Measurements from ENCODE around the gene STK26. TPM values are rescaled to one million over a fixed set of nuclear protein-coding genes. Genes with fewer than 3 reads are reported as not detected.
"Not testable (repeated sequence)": the region's sequence is repeated elsewhere in the genome, so short reads cannot be mapped to it uniquely, and the experiment has no call there.

STK26 gene
- total RNA-seq, 6 experiments from 2014 or later = 1.2 to 16.8 (median 14.5) TPM

DNA sequence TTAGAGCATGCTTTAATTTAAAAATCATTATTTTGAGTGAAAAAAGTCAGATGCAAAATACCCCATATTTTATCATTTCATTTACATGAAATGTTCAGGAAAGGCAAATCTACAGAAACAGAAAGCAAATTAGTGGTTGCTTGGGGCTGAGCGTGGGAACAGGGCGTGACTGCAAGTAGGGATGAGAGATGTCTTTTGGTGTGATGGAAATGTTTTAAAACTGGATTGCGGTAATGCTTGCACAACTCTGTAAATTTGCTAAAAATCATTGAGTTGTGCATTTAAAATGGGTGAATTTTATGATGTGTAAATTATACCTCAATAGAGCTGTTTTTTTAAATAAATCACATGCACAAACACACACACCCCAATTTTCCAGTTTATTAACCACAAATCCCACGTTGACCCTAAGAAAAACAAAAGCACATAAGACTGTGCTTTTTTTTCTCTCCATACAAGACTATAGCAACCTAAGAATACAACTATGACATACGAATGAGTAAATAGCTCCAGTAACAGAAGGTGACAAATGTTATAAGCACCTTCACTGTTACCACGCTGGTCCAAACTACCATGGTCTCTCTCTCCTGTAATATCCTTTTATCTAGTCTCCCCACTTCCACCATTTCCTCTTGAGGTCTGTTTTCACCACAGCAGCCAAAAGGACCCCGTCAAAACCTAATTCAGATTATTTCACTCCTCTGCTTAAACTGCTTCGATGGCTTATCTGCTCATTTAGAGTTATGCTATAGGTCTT, 67.5 kb downstream of the STK26 start:
- H3K4me3 Mint-ChIP-seq = no peak overlapping the region
- peaks cover 23% of the 10 kb centered on the region; the same call in 1 of the 2 replicates for H3K4me1 Mint-ChIP-seq (ENCODE audit: low read depth)
- no peak overlapping the region for H3K27ac Mint-ChIP-seq
- peaks cover 3% of the 10 kb centered on the region; the same call in 1 of the 2 replicates for H3K27me3 Mint-ChIP-seq (ENCODE audit: insufficient read depth)
- no peaks in the 10 kb centered on the region for H3K36me3 Mint-ChIP-seq (ENCODE audit: low read depth)
- DNase-seq = no peak
- TF ChIP-seq, protein P1, sequence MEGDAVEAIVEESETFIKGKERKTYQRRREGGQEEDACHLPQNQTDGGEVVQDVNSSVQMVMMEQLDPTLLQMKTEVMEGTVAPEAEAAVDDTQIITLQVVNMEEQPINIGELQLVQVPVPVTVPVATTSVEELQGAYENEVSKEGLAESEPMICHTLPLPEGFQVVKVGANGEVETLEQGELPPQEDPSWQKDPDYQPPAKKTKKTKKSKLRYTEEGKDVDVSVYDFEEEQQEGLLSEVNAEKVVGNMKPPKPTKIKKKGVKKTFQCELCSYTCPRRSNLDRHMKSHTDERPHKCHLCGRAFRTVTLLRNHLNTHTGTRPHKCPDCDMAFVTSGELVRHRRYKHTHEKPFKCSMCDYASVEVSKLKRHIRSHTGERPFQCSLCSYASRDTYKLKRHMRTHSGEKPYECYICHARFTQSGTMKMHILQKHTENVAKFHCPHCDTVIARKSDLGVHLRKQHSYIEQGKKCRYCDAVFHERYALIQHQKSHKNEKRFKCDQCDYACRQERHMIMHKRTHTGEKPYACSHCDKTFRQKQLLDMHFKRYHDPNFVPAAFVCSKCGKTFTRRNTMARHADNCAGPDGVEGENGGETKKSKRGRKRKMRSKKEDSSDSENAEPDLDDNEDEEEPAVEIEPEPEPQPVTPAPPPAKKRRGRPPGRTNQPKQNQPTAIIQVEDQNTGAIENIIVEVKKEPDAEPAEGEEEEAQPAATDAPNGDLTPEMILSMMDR (IDR thresholded peaks at IDR 0.05) = no peak
- H3K9me3 Mint-ChIP-seq = no peaks in the 10 kb centered on the region

DNA sequence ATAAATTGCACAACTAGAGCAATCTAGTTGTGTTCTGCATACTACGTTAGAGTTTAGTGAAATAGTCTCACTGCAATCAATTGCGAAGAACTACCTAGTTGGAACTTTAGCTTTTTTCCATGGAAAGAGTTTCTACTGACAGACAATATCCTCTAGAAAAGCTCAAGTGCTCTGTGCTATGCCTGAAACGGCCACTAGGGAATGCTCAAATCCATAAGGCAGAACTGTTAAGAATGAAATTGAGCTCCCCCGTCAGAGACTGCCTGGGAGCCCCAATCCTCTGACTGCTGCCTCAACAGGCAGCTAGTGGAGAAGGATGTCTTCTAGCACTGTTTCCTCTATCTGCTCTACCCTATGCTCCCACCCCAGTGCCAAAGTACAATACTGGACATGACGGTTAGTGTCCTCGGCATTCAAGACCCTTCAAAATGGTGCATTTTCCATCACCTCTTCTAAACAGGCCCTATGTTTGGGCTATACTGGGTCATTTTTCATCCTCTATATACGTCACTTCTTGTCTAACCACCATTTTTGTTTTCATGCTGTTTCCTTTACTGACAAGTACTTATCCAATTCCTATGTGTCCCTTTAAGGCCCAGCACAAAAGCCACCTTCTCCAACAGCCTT, 69.5 kb downstream of the STK26 start:
- no peaks in the 10 kb centered on the region for H3K36me3 Mint-ChIP-seq (ENCODE audit: low read depth)
- H3K27me3 Mint-ChIP-seq (ENCODE audit: insufficient read depth) = peaks cover 3% of the 10 kb centered on the region; the same call in 1 of the 2 replicates
- DNase-seq = peak; percentile 46
- peaks cover 3% of the 10 kb centered on the region; the same call in 1 of the 2 replicates for H3K4me1 Mint-ChIP-seq (ENCODE audit: low read depth)
- TF ChIP-seq, protein P1 (IDR thresholded peaks at IDR 0.05) = peak; percentile 81
- no peak overlapping the region for H3K4me3 Mint-ChIP-seq
- H3K27ac Mint-ChIP-seq = no peak overlapping the region
- no peaks in the 10 kb centered on the region for H3K9me3 Mint-ChIP-seq

DNA sequence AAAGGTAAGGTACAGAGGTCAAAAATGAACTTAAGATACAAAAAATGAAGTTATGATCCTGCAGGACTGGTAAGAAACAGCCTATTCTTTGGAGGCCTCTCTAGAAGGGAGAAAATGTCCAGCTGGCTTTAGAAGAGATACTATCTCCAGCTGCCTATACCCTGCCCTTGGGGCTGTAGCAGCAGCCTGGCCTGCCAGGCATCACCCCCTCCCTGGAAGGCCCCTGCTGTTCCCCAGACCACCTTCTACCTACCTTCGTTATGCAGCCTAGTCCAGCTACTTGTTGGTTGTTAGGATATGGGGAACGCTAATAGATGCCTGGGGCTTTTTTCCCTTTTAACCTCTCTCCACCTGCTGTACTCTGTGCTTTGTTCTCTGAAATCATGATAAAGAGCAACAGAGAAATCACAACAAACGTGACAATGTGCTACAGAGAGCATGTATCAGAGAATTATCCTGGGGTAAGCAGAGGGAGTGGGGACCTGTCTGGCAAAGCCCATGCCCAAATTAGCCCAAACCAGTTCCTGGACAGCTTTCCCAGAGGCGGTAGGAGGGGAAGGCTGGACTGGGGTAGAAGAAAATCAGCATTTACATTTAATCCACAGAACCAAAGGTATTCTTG, 70.2 kb downstream of the STK26 start:
- H3K27ac Mint-ChIP-seq = no peak overlapping the region
- no peaks in the 10 kb centered on the region for H3K9me3 Mint-ChIP-seq
- H3K4me1 Mint-ChIP-seq (ENCODE audit: low read depth) = no peaks in the 10 kb centered on the region
- H3K27me3 Mint-ChIP-seq (ENCODE audit: insufficient read depth) = peaks cover 3% of the 10 kb centered on the region
- TF ChIP-seq, protein P1 (IDR thresholded peaks at IDR 0.05) = no peak
- no peak overlapping the region for H3K4me3 Mint-ChIP-seq
- no peak for DNase-seq
- H3K36me3 Mint-ChIP-seq (ENCODE audit: low read depth) = no peaks in the 10 kb centered on the region

GRCh38 chrX:132094164-132094563, 71.1 kb downstream of the STK26 start:
- Mint-ChIP-seq H3K27ac (no peak overlapping the region), H3K4me1 (ENCODE audit: low read depth) (no peaks in the 10 kb centered on the region), H3K27me3 (ENCODE audit: insufficient read depth) (peaks cover 3% of the 10 kb centered on the region), H3K9me3 (no peaks in the 10 kb centered on the region), H3K36me3 (ENCODE audit: low read depth) (no peaks in the 10 kb centered on the region), H3K4me3 (no peak overlapping the region)
- no peak for DNase-seq
- TF ChIP-seq, protein P1 (IDR thresholded peaks at IDR 0.05) = no peak

DNA sequence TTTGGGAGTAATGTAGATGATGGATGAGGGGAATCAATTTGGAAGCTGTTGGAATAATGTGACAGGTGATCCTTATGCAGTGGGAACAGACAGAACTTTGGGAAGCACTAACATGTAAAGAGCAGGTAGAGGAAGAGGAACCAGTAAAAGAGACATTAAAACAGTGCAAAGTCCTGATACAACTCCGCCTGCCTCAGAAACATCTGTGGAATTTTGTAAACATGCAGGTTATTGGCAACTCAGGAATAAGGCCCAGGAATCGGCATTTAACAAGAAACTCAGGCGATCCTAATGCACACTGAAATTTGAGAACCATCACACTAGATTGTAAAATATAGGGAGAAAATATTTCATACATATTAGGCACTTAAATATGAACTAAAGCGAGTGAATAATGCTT, 75.6 kb downstream of the STK26 start:
- not testable (repeated sequence) for H3K4me3 Mint-ChIP-seq; DNase-seq; H3K36me3 Mint-ChIP-seq (ENCODE audit: low read depth); H3K27ac Mint-ChIP-seq; H3K9me3 Mint-ChIP-seq; H3K27me3 Mint-ChIP-seq (ENCODE audit: insufficient read depth); H3K4me1 Mint-ChIP-seq (ENCODE audit: low read depth)

GRCh38 chrX:132101206-132101605, 78.1 kb downstream of the STK26 start:
- no peak for DNase-seq
- no peak overlapping the region for H3K4me3 Mint-ChIP-seq
- H3K36me3 Mint-ChIP-seq (ENCODE audit: low read depth) = no peaks in the 10 kb centered on the region
- H3K4me1 Mint-ChIP-seq (ENCODE audit: low read depth) = no peaks in the 10 kb centered on the region
- H3K9me3 Mint-ChIP-seq = no peaks in the 10 kb centered on the region
- no peak overlapping the region for H3K27ac Mint-ChIP-seq
- no peaks in the 10 kb centered on the region; the same call in 1 of the 2 replicates for H3K27me3 Mint-ChIP-seq (ENCODE audit: insufficient read depth)
- TF ChIP-seq, protein P1 (IDR thresholded peaks at IDR 0.05) = no peak

Data from HFFc6 (cell line).